ENCODE measurements around the gene OR5AC2. TPM values are rescaled to one million over a fixed set of nuclear protein-coding genes. Genes with fewer than 3 reads are reported as not detected.

OR5AC2 gene
- not detected for total RNA-seq

DNA sequence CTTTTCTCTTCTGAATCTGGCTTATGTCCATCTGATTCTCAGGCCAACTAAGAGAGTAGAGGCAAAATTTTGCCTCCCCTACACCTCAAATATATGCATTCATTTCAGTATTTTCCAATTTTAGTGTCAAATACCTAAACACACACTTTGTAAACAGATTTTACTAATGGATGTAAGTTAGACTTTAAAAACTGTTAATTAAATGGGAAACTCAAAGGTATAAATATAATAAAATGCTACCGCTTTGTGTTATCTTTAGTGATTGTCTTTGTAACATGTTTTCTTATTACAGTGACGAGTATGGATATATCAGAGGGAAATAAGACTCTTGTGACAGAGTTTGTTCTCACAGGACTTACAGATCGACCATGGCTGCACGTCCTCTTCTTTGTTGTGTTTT is at the start of gene OR5AC2:
OR5AC2 (plus strand) TSS at position 301 of the 400 bp plus-strand sequence; CDS start at position 301, 0 bp downstream.
- Mint-ChIP-seq H3K4me3 (no peak within 1 kb of the TSS), H3K27ac (no peak within 1 kb of the TSS), H3K36me3 (ENCODE audit: low read depth) (no peaks in the 10 kb centered on the region), H3K27me3 (peaks cover 4% of the 10 kb centered on the region), H3K4me1 (no peaks in the 10 kb centered on the region), H3K9me3 (ENCODE audit: low read depth) (no peaks in the 10 kb centered on the region)
- no peak for DNase-seq
- CTCF ChIA-PET: no interaction called here
- intact Hi-C loops (cut with DNase I, micrococcal nuclease): no loop called here
- POLR2A ChIA-PET: no interaction called here
- ATAC-seq: no peak

- Mint-ChIP-seq H3K27me3 (peaks cover 8% of the 10 kb centered on the region), H3K4me3 (no peak overlapping the region), H3K4me1 (peaks cover 12% of the 10 kb centered on the region), H3K27ac (no peak overlapping the region), H3K9me3 (ENCODE audit: low read depth) (peaks cover 2% of the 10 kb centered on the region), H3K36me3 (ENCODE audit: low read depth) (no peaks in the 10 kb centered on the region)
- DNase-seq (no peak), ATAC-seq (peak; percentile 13)
- intact Hi-C loops (cut with DNase I, micrococcal nuclease): loop anchor here (2.0 to 5.0 kb wide), 8 partner anchors 147 to 864 kb away; partner anchors contain the start of genes CPOX (in 2 of the 2), CLDND1 (in 1 of the 2) and DCBLD2 (in 1 of the 2)
- POLR2A ChIA-PET: interaction anchor here (0.7 to 0.8 kb wide), 2 partner anchors 95 to 485 kb away, joined by 3 to 4 read pairs; partner anchors contain the start of gene CLDND1
- CTCF ChIA-PET: interaction anchor here (0.6 to 7.0 kb wide), 16 partner anchors 12 to 776 kb away, joined by 3 to 55 read pairs (median 4); no protein-coding TSS in a partner anchor
These were observed 48.7 kb upstream of the OR5AC2 start for GRCh38 chr3:98038286-98038685.

- ChIA-PET POLR2A (no interaction called here), CTCF (interaction anchor here (0.6 to 7.0 kb wide), 19 partner anchors 12 to 777 kb away, joined by 3 to 55 read pairs (median 4); no protein-coding TSS in a partner anchor)
- no peak overlapping the region for H3K4me3 Mint-ChIP-seq
These were observed 48.1 kb upstream of the OR5AC2 start for GRCh38 chr3:98038876-98039275.

GRCh38 chr3:98039322-98040024 is 47.5 kb upstream of the OR5AC2 start:
- intact Hi-C loops (cut with DNase I, micrococcal nuclease): loop anchor here (1.0 to 10.0 kb wide), 12 partner anchors 145 to 863 kb away; partner anchors contain the start of genes CLDND1 (in 2 of the 2), CPOX (in 2 of the 2) and DCBLD2 (in 1 of the 2)
- peak overlapping the region; percentile 97 for H3K27ac Mint-ChIP-seq
- ATAC-seq: peak; percentile 88
- DNase-seq: peak; percentile 84
- CTCF ChIA-PET: interaction anchor here (0.8 to 7.0 kb wide), 19 partner anchors 9 to 777 kb away, joined by 3 to 55 read pairs (median 4); no protein-coding TSS in a partner anchor
- peak overlapping the region; percentile 76 for H3K4me3 Mint-ChIP-seq
- POLR2A ChIA-PET: no interaction called here
- no peaks in the 10 kb centered on the region for H3K36me3 Mint-ChIP-seq (ENCODE audit: low read depth)
- peaks cover 2% of the 10 kb centered on the region for H3K9me3 Mint-ChIP-seq (ENCODE audit: low read depth)
- peaks cover 12% of the 10 kb centered on the region for H3K4me1 Mint-ChIP-seq
- peaks cover 4% of the 10 kb centered on the region for H3K27me3 Mint-ChIP-seq

More at GRCh38 chr3:98038876-98039275, 48.1 kb upstream of the OR5AC2 start:
- Mint-ChIP-seq H3K27ac (peak overlapping the region; percentile 97), H3K27me3 (peaks cover 7% of the 10 kb centered on the region), H3K9me3 (ENCODE audit: low read depth) (peaks cover 2% of the 10 kb centered on the region), H3K4me1 (peaks cover 12% of the 10 kb centered on the region), H3K36me3 (ENCODE audit: low read depth) (no peaks in the 10 kb centered on the region)
- ATAC-seq (peak; percentile 72), DNase-seq (no peak)
- intact Hi-C loops (cut with DNase I, micrococcal nuclease): loop anchor here (1.0 to 5.0 kb wide), 11 partner anchors 146 to 863 kb away; partner anchors contain the start of genes CPOX (in 2 of the 2), CLDND1 (in 1 of the 2) and DCBLD2 (in 1 of the 2)

- Mint-ChIP-seq H3K27me3 (peaks cover 3% of the 10 kb centered on the region), H3K4me3 (no peak overlapping the region), H3K9me3 (ENCODE audit: low read depth) (peaks cover 2% of the 10 kb centered on the region), H3K36me3 (ENCODE audit: low read depth) (no peaks in the 10 kb centered on the region), H3K4me1 (peaks cover 12% of the 10 kb centered on the region), H3K27ac (no peak overlapping the region)
- CTCF ChIA-PET: interaction anchor here (0.6 to 7.0 kb wide), 9 partner anchors 19 to 291 kb away, joined by 3 to 55 read pairs (median 4); no protein-coding TSS in a partner anchor
- POLR2A ChIA-PET: interaction anchor here (0.7 kb wide), 1 partner anchor 277 kb away, joined by 4 read pairs; the partner anchor contains the start of gene ARL6
- DNase-seq (no peak), ATAC-seq (no peak)
- intact Hi-C loops (cut with DNase I, micrococcal nuclease): loop anchor here in 1 of 2 experiments (10.0 kb wide), 1 partner anchor 483 kb away; the partner anchor contains the start of gene CLDND1
These were observed 45.6 kb upstream of the OR5AC2 start for GRCh38 chr3:98041350-98041749.

DNA sequence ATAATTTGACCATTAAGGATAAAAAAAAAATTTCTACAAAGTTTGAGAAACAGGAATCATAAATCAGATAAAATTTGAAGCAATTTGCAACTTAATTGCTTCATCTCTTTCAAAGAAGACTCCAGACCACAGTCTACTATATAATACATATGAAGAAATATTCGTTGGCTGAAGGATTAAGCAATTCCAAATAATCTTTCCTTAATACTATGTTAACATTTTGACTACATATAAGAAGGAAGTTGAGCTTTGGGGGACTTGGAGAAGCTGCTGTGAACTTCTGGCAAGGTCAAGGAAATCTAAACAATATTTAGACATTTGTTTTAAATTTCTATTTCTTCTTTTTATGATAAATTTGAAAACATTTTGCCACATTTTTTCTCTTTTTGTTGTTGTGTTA is 38.4 kb upstream of the OR5AC2 start:
- Mint-ChIP-seq H3K36me3 (ENCODE audit: low read depth) (no peaks in the 10 kb centered on the region), H3K4me1 (no peaks in the 10 kb centered on the region), H3K4me3 (no peak overlapping the region), H3K9me3 (ENCODE audit: low read depth) (no peaks in the 10 kb centered on the region), H3K27me3 (peaks cover 7% of the 10 kb centered on the region), H3K27ac (no peak overlapping the region)
- POLR2A ChIA-PET: no interaction called here
- no peak for ATAC-seq
- intact Hi-C loops (cut with DNase I, micrococcal nuclease): loop anchor here in 1 of 2 experiments (10.0 kb wide), 1 partner anchor 476 kb away; the partner anchor contains the start of gene CLDND1
- CTCF ChIA-PET: interaction anchor here (1.0 to 1.3 kb wide), 2 partner anchors 8 to 282 kb away, joined by 3 to 4 read pairs; no protein-coding TSS in a partner anchor
- no peak for DNase-seq

GRCh38 chr3:98049271-98049670 is 37.7 kb upstream of the OR5AC2 start:
- no peaks in the 10 kb centered on the region for H3K36me3 Mint-ChIP-seq (ENCODE audit: low read depth)
- CTCF ChIA-PET: interaction anchor here (1.0 to 1.3 kb wide), 2 partner anchors 9 to 281 kb away, joined by 3 to 4 read pairs; no protein-coding TSS in a partner anchor

DNA sequence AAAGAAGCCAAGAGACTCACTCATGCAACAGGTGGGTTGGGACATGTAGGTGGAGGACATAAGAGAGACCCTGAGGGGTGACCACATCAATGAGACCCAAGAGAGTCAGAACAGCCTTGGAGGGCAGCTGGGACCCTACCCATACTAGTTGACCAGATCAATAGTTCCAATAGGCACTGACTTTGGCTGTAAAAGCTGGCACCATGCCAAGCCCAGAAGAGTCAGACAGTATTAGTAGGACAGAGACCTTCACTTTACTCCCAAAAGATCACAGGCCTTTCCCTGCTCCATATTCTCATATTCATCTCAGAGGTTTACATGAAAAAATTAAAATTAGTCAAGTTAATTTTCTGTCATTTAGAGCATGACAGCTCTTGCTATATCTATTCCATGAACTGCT is 30.9 kb upstream of the OR5AC2 start:
- Mint-ChIP-seq H3K27ac (no peak overlapping the region), H3K4me3 (no peak overlapping the region), H3K36me3 (ENCODE audit: low read depth) (no peaks in the 10 kb centered on the region), H3K4me1 (no peaks in the 10 kb centered on the region), H3K27me3 (peaks cover 6% of the 10 kb centered on the region), H3K9me3 (ENCODE audit: low read depth) (no peaks in the 10 kb centered on the region)
- CTCF ChIA-PET: no interaction called here
- intact Hi-C loops (cut with DNase I, micrococcal nuclease): no loop called here
- no peak for ATAC-seq
- DNase-seq: no peak
- POLR2A ChIA-PET: no interaction called here

More at GRCh38 chr3:98049271-98049670, 37.7 kb upstream of the OR5AC2 start:
- POLR2A ChIA-PET: no interaction called here
- H3K27me3 Mint-ChIP-seq: peaks cover 7% of the 10 kb centered on the region
- H3K4me3 Mint-ChIP-seq: no peak overlapping the region
- ATAC-seq: no peak
- no peak overlapping the region for H3K27ac Mint-ChIP-seq
- DNase-seq: no peak
- H3K4me1 Mint-ChIP-seq: no peaks in the 10 kb centered on the region
- no peaks in the 10 kb centered on the region for H3K9me3 Mint-ChIP-seq (ENCODE audit: low read depth)
- intact Hi-C loops (cut with DNase I, micrococcal nuclease): loop anchor here in 1 of 2 experiments (10.0 kb wide), 1 partner anchor 476 kb away; the partner anchor contains the start of gene CLDND1

DNA sequence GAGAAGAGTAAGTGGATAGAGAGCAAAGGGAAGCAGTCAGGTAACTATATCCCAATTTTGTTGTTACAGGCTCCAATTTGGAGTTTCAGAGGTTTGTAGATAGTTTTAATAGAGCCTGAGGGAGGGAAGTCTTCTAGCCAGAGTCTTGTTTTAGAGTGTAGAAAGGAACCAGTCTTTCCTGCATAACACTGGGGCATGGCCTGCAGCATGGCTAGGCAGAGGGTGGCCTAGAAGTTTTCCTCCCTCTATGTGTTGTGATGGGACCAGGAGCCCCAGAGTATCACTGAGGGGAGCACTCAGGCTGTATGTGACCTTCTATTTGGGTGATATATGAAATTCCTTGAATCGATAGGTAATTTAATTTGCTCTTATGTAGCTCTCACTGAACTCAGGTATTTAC is 29.3 kb upstream of the OR5AC2 start:
- H3K4me1 Mint-ChIP-seq: no peaks in the 10 kb centered on the region
- no peak overlapping the region for H3K27ac Mint-ChIP-seq
- no peak for ATAC-seq
- H3K9me3 Mint-ChIP-seq (ENCODE audit: low read depth): no peaks in the 10 kb centered on the region
- H3K4me3 Mint-ChIP-seq: no peak overlapping the region
- peaks cover 8% of the 10 kb centered on the region for H3K27me3 Mint-ChIP-seq
- POLR2A ChIA-PET: no interaction called here
- no peak for DNase-seq
- CTCF ChIA-PET: no interaction called here
- no peaks in the 10 kb centered on the region for H3K36me3 Mint-ChIP-seq (ENCODE audit: low read depth)
- intact Hi-C loops (cut with DNase I, micrococcal nuclease): no loop called here

DNA sequence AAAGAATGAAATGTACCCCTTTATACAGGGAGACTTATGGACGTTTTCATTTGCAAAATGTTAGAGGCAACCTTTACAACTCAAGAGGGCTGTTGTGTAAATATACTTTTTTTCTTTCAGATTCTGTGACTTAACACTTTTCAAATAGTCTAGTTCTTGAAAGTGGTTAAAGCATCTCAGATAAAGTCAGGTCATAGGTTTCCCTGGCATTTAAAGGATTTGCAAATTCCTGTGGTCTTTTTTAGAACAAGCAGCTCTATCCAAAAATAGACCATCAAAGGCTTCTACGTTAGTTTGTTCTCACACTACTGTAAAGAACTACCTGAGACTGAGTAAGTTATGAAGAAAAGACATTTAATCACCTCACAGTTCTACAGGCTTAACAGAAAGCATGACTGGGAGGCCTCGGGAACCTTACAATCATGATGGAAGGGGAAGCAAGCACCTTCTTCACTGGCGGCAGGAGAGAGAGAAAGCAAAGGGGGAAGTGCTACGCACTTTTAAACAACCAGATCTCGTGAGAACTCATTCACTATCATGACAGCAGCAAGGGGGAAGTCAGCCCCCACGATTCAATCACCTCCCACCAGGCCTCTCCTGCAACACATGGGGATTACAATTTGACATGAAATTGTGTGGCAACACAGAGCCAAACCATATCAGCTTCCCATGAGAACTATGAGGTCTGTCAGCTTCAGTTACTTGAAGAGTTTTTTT is 28.6 kb upstream of the OR5AC2 start:
- no peak for ATAC-seq
- intact Hi-C loops (cut with DNase I, micrococcal nuclease): no loop called here
- Mint-ChIP-seq H3K4me1 (no peaks in the 10 kb centered on the region), H3K36me3 (ENCODE audit: low read depth) (no peaks in the 10 kb centered on the region), H3K4me3 (no peak overlapping the region), H3K27ac (no peak overlapping the region), H3K9me3 (ENCODE audit: low read depth) (no peaks in the 10 kb centered on the region), H3K27me3 (peaks cover 8% of the 10 kb centered on the region)
- POLR2A ChIA-PET: no interaction called here
- CTCF ChIA-PET: no interaction called here
- DNase-seq: no peak

- peaks cover 15% of the 10 kb centered on the region for H3K27me3 Mint-ChIP-seq
- POLR2A ChIA-PET: no interaction called here
- no peaks in the 10 kb centered on the region for H3K9me3 Mint-ChIP-seq (ENCODE audit: low read depth)
- DNase-seq (no peak), ATAC-seq (no peak)
- intact Hi-C loops (cut with DNase I, micrococcal nuclease): no loop called here
- H3K27ac Mint-ChIP-seq: no peak overlapping the region
- H3K4me1 Mint-ChIP-seq: no peaks in the 10 kb centered on the region
- CTCF ChIA-PET: no interaction called here
- H3K4me3 Mint-ChIP-seq: no peak overlapping the region
- H3K36me3 Mint-ChIP-seq (ENCODE audit: low read depth): no peaks in the 10 kb centered on the region
These were observed 18.1 kb upstream of the OR5AC2 start for GRCh38 chr3:98068824-98069223.
